Esophagus squamous epithelium (tissue), 5 donors: Measurements from ENCODE around the gene LBX1. TPM values are rescaled to one million over a fixed set of nuclear protein-coding genes. Genes with fewer than 3 reads are reported as not detected.
A peak's percentile ranks its signal among the peaks of the same experiment; 100 is the strongest.
"Not testable (repeated sequence)": the region's sequence is repeated elsewhere in the genome, so short reads cannot be mapped to it uniquely, and the experiment has no call there.

Source experiments
- DNase-seq: peaks from one replicate; lab custom pipeline; 2025; lab: John Stamatoyannopoulos, UW
- H3K27ac ChIP-seq, 4 donors: fragments of 200-600 bp; sonication (generic); one replicate each; pipeline ENCODE4 v1.5.1; 2016 to 2019; ENCODE audit warnings: mild to moderate bottlenecking in 1 of 4
- H3K27me3 ChIP-seq, 4 donors: fragments of 200-600 bp; sonication (generic); 1 replicate in 3 of 4; 2 replicates in 1 of 4; pipeline versions ENCODE4 v1.5.1 to v1.6.0; 2017 to 2021; ENCODE audit warnings: antibody characterized with exemption in 1 of 4
- H3K36me3 ChIP-seq, 3 donors: fragments of 200-600 bp; sonication (generic); one replicate each; pipeline ENCODE4 v1.5.1; 2016 to 2019
- H3K4me1 ChIP-seq, 3 donors: fragments of 200-600 bp; sonication (generic); one replicate each; pipeline ENCODE4 v1.5.1; 2017 to 2019
- H3K4me3 ChIP-seq, 4 donors: fragments of 200-600 bp; sonication (generic); 1 replicate in 3 of 4; 2 replicates in 1 of 4; pipeline ENCODE4 v1.5.1; 2016 to 2019; ENCODE audit warnings: mild to moderate bottlenecking in 2 of 4, moderate library complexity in 1 of 4
- H3K9me3 ChIP-seq, 3 donors: fragments of 200-600 bp; sonication (generic); one replicate each; pipeline ENCODE4 v1.5.1; 2016 to 2019
- CTCF ChIP-seq, 6 experiments: fragments of 450-650 bp in 4 of 6; fragments of 200-600 bp in 2 of 6; sonication (generic) in 2 of 6; IDR thresholded peaks; one replicate each; pipeline ENCODE4 v1.5.1; 2016 to 2019; ENCODE audit warnings: antibody characterized with exemption in 6 of 6, mild to moderate bottlenecking in 4 of 6, moderate library complexity in 4 of 6
- POLR2A ChIP-seq, 4 donors: fragments of 450-650 bp; IDR thresholded peaks; one replicate each; pipeline ENCODE4 v1.6.1; 2017; ENCODE audit warnings: antibody characterized with exemption in 4 of 4, mild to moderate bottlenecking in 4 of 4, moderate library complexity in 3 of 4
- WGBS, 2 donors: methylation state at CpG; one replicate each; pipeline ENCODE4 v1.1.5; 2018; 5-methylcytosine and 5-hydroxymethylcytosine counted together
- intact Hi-C: fragments of 100-400 bp; cut with DNase I; formaldehyde crosslinking; loops from one replicate; pipeline ENCODE4 v1.15.0; 2022
- total RNA-seq, 4 donors: library from RNA; depleted of rRNA; stranded (reverse); fragments of >200 nt; gene quantifications; one replicate each; pipeline ENCODE4 v1.1.0, GENCODE V29; 2016
- donor health status: DM: yes; HTN: yes; CAD: no.

The LBX1 gene
- total RNA-seq, 4 donors from 2014 or later = not detected

GRCh38 chr10:101215397-101216206 is 13.7 kb downstream of the LBX1 start:
- H3K9me3 ChIP-seq = no peaks in the 10 kb centered on the region
- H3K4me1 ChIP-seq = peaks cover 25 to 56% (median 43%) of the 10 kb centered on the region in 3 donors
- DNase-seq = no peak
- TF ChIP-seq CTCF (IDR thresholded peaks at IDR 0.05) (no peak), POLR2A (IDR thresholded peaks at IDR 0.05) (no peak)
- intact Hi-C loops = loop anchor here (5.0 to 10.0 kb wide), 3 partner anchors 72 to 352 kb away; no protein-coding TSS in a partner anchor
- H3K27ac ChIP-seq = no peak overlapping the region
- no peaks in the 10 kb centered on the region for H3K36me3 ChIP-seq
- peaks cover 43 to 100% (median 63%) of the 10 kb centered on the region in 4 donors for H3K27me3 ChIP-seq
- 12 to 22% methylated on average over 12 to 29 of the region's 40 CpGs for WGBS, 2 donors
- H3K4me3 ChIP-seq = peak overlapping the region in 1 of 4 donors; percentile 26

DNA sequence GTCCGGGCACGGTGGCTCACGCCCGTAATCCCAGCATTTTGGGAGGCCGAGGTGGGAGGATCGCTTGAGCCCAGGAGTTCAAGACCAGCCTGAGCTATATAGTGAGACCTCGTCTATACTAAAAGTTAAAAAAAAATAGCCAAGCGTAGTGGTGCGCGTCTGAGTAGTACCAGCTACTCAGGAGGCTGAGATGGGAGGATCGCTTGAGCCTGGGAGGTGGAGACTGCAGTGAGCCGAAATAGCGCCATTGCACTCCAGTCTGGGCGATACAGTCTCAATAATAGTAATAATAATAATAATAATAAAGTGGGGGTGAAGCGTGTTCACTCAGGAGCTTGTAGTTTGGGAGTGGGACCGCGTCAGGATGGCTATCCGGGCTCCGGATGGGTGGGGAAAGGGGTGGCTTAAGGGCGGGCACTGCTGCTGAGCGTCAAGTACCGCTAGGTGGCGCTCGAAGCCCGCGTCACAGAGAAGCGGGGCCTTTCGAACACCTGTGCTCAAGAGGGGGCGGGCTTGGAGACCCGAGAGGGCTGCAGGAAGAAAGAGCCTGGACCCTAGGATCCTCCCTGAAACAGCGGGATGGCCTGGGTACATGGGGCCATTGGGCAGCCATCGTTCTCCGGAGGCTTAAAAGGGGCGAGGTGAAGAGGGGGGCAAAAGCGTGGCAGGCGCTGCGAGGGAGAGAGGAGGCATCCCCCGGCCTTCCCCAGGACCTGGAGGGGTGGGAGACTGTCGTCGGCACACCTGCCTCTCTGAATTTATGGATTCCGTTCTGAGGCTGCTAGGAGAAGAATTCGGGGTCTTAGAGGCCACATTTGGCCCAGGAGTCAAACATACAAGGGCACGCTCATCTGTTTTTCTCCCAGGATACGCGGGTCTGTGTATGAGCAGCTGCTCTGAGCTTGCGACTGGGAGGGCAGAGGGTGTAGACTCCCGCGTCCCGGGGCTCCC is 14.5 kb downstream of the LBX1 start:
- DNase-seq = no peak
- no peak for TF ChIP-seq POLR2A (IDR thresholded peaks at IDR 0.05)
- peak; percentile 73 to 86 (median 78) for TF ChIP-seq CTCF (IDR thresholded peaks at IDR 0.05)
- peaks cover 25 to 56% (median 43%) of the 10 kb centered on the region in 3 donors for H3K4me1 ChIP-seq
- no peak overlapping the region for H3K27ac ChIP-seq
- H3K36me3 ChIP-seq = no peaks in the 10 kb centered on the region
- H3K27me3 ChIP-seq = peaks cover 43 to 100% (median 60%) of the 10 kb centered on the region in 4 donors
- intact Hi-C loops = loop anchor here (5.0 to 10.0 kb wide), 3 partner anchors 73 to 353 kb away; no protein-coding TSS in a partner anchor
- WGBS, 2 donors = 12 to 13% methylated on average over 30 to 42 of the region's 49 CpGs
- H3K4me3 ChIP-seq = peak overlapping the region in 1 of 4 donors; percentile 21
- no peaks in the 10 kb centered on the region for H3K9me3 ChIP-seq

DNA sequence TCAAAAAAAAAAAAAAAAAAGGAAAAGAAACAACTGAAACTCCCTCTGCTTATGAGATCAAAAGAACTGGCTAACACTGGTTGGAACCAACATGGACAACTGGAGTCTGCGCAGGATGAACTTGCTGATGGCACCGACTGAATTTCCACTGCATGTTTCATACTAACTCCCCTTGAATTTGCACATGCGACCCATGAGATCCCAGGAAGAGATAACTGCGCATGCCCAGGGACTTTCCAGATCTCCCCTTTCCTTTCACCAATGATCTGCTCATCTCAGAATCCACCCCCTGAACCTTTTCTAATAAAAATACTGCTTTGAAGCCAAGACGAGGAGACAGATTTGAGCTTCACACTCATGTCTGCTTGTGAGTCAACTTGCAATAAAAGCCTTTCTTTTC is 20.7 kb downstream of the LBX1 start:
- intact Hi-C loops = no loop called here
- H3K27me3 ChIP-seq = peaks cover 0 to 100% (median 12%) of the 10 kb centered on the region in 4 donors
- no peak for DNase-seq
- H3K4me3 ChIP-seq = no peak overlapping the region
- peaks cover 0 to 2% (median 0%) of the 10 kb centered on the region in 3 donors for H3K4me1 ChIP-seq
- WGBS, 2 donors = 63 to 64% methylated on average over 5 of the region's 5 CpGs
- H3K9me3 ChIP-seq = no peaks in the 10 kb centered on the region
- no peak overlapping the region for H3K27ac ChIP-seq
- H3K36me3 ChIP-seq = no peaks in the 10 kb centered on the region
- TF ChIP-seq POLR2A (IDR thresholded peaks at IDR 0.05) = no peak
- TF ChIP-seq CTCF (IDR thresholded peaks at IDR 0.05) = no peak

- WGBS, 2 donors = 35 to 64% methylated on average over 2 of the region's 2 CpGs
- Histone ChIP-seq H3K36me3 (no peaks in the 10 kb centered on the region), H3K4me1 (no peaks in the 10 kb centered on the region), H3K4me3 (no peak overlapping the region), H3K9me3 (no peaks in the 10 kb centered on the region), H3K27ac (no peak overlapping the region), H3K27me3 (peaks cover 0 to 97% (median 6%) of the 10 kb centered on the region in 4 donors)
- TF ChIP-seq CTCF (IDR thresholded peaks at IDR 0.05) (no peak), POLR2A (IDR thresholded peaks at IDR 0.05) (no peak)
- no peak for DNase-seq
- intact Hi-C loops = no loop called here
Observed at GRCh38 chr10:101207026-101207425, 22.2 kb downstream of the LBX1 start.

GRCh38 chr10:101202667-101203066 is 26.6 kb downstream of the LBX1 start:
- H3K36me3 ChIP-seq, H3K27ac ChIP-seq, H3K4me3 ChIP-seq, H3K9me3 ChIP-seq, DNase-seq, H3K4me1 ChIP-seq, intact Hi-C loops: not testable (repeated sequence)
- peaks cover 0 to 88% (median 0%) of the 10 kb centered on the region in 4 donors for H3K27me3 ChIP-seq
- WGBS, 2 donors = 55 to 59% methylated on average over 4 of the region's 4 CpGs

- H3K4me3 ChIP-seq, H3K9me3 ChIP-seq, H3K36me3 ChIP-seq, intact Hi-C loops, H3K4me1 ChIP-seq, DNase-seq, H3K27ac ChIP-seq: not testable (repeated sequence)
- peaks cover 0 to 87% (median 0%) of the 10 kb centered on the region in 4 donors for H3K27me3 ChIP-seq
- 69 to 80% methylated on average over 8 of the region's 8 CpGs for WGBS, 2 donors
Observed at GRCh38 chr10:101198326-101198977, 30.8 kb downstream of the LBX1 start.
